SK-N-SH (cell line): ENCODE measurements around the gene IL36G. TPM values are rescaled to one million over a fixed set of nuclear protein-coding genes. Genes with fewer than 3 reads are reported as not detected.

Source experiments
- CTCF ChIA-PET: fragments of 300-600, 350-600 bp; formaldehyde crosslinking; extraction: SDS; loops from one replicate; lab custom pipeline; 2021; lab: Yijun Ruan, JAX
- POLR2A ChIA-PET: fragments of 350-600 bp; sonication (Branson Sonifier 250); formaldehyde crosslinking; extraction: SDS; loops from one replicate; lab custom pipeline; 2020; ENCODE audit warnings: antibody characterized with exemption, inconsistent platforms; lab: Yijun Ruan, JAX
- DNase-seq: peaks from one replicate; pipeline ENCODE4 v3.0.0; 2012
- H2AFZ ChIP-seq: fragments of 200-600 bp; sonication (generic); 2 replicates; pipeline ENCODE4 v1.8.1; 2016; ENCODE audit warnings: antibody characterized with exemption, mild to moderate bottlenecking, low read depth
- H3F3A ChIP-seq: fragments of 200-600 bp; sonication (generic); replicated peaks from 2 replicates; pipeline ENCODE3; 2016; ENCODE audit warnings: antibody characterized with exemption, mild to moderate bottlenecking; ENCODE audit not compliant: insufficient read depth
- H3K27ac ChIP-seq, 2 experiments: fragments of 200-500 bp in 1 of 2; fragments of 200-600 bp in 1 of 2; sonication (Bioruptor generic) in 1 of 2; sonication (generic), shearing (Covaris generic) in 1 of 2; 2 replicates each; pipeline versions ENCODE4 v1.5.1 to v1.6.1; 2014 to 2016; ENCODE audit warnings: low read depth in 2 of 2, inconsistent platforms in 1 of 2, low read length in 1 of 2, mild to moderate bottlenecking in 1 of 2, mixed read lengths in 1 of 2
- H3K27me3 ChIP-seq: fragments of 200-600 bp; sonication (generic), shearing (Covaris generic); 2 replicates; pipeline ENCODE4 v1.6.1; 2016; ENCODE audit warnings: mixed run types; ENCODE audit not compliant: insufficient read depth
- H3K36me3 ChIP-seq, 2 experiments: fragments of 200-500 bp in 1 of 2; fragments of 200-600 bp in 1 of 2; sonication (Bioruptor generic) in 1 of 2; sonication (generic) in 1 of 2; replicated peaks in 1 of 2; 2 replicates each; pipeline versions ENCODE3 to v1.5.1; 2014 to 2016; ENCODE audit warnings: low read length in 1 of 2, mild to moderate bottlenecking in 1 of 2; ENCODE audit not compliant: insufficient read depth in 2 of 2, control insufficient read depth in 1 of 2
- H3K4me1 ChIP-seq, 2 experiments: fragments of 200-500 bp in 1 of 2; fragments of 200-600 bp in 1 of 2; sonication (Bioruptor generic) in 1 of 2; sonication (generic), shearing (Covaris generic) in 1 of 2; 2 replicates each; pipeline versions ENCODE4 v1.5.1 to v1.6.1; 2014 to 2016; ENCODE audit warnings: low read depth in 1 of 2, low read length in 1 of 2, mixed run types in 1 of 2; ENCODE audit not compliant: insufficient read depth in 2 of 2, control insufficient read depth in 1 of 2
- H3K4me2 ChIP-seq: fragments of 200-600 bp; sonication (generic), shearing (Covaris generic); 2 replicates; pipeline ENCODE4 v1.6.1; 2017; ENCODE audit warnings: mixed run types
- H3K4me3 ChIP-seq, 2 experiments: fragments of 200-500 bp in 1 of 2; fragments of 200-600 bp in 1 of 2; sonication (Bioruptor generic) in 1 of 2; sonication (generic), shearing (Covaris generic) in 1 of 2; 2 replicates each; pipeline versions ENCODE4 v1.5.1 to v1.8.1; 2014 to 2016; ENCODE audit warnings: low read depth in 2 of 2, inconsistent platforms in 1 of 2, low read length in 1 of 2, mild to moderate bottlenecking in 1 of 2, mixed read lengths in 1 of 2, moderate library complexity in 1 of 2
- H3K79me2 ChIP-seq: fragments of 200-600 bp; sonication (generic); 2 replicates; pipeline ENCODE4 v1.8.1; 2017; ENCODE audit warnings: mild to moderate bottlenecking; ENCODE audit not compliant: insufficient read depth
- H3K9ac ChIP-seq: fragments of 200-600 bp; sonication (generic); 2 replicates; pipeline ENCODE4 v1.6.1; 2017; ENCODE audit warnings: mixed run types
- H3K9me2 ChIP-seq: fragments of 200-600 bp; sonication (generic); 2 replicates; pipeline ENCODE4 v1.6.1; 2017; ENCODE audit warnings: mixed run types
- H3K9me3 ChIP-seq: fragments of 200-600 bp; sonication (generic); 2 replicates; pipeline ENCODE4 v1.6.1; 2017; ENCODE audit warnings: mixed run types, mild to moderate bottlenecking, moderate library complexity
- H4K20me1 ChIP-seq: fragments of 200-600 bp; sonication (generic); 2 replicates; pipeline ENCODE4 v1.6.1; 2017; ENCODE audit warnings: mild to moderate bottlenecking, mixed run types; ENCODE audit not compliant: insufficient read depth
- ELF1 ChIP-seq: IDR thresholded peaks from 2 replicates; pipeline ENCODE4 v1.4.0; 2012
- EZH2phosphoT487 ChIP-seq: fragments of 200-600 bp; sonication (generic); IDR thresholded peaks from 2 replicates; pipeline ENCODE4 v1.6.1; 2017; ENCODE audit warnings: low read depth, mixed run types, mild to moderate bottlenecking, antibody characterized with exemption, moderate library complexity, borderline replicate concordance
- FOXJ3 ChIP-seq: sonication (generic); formaldehyde crosslinking; IDR thresholded peaks from 2 replicates; pipeline ENCODE4 v1.5.1; 2020; ENCODE audit warnings: mild to moderate bottlenecking, missing genetic modification reagents
- FOXM1 ChIP-seq: IDR thresholded peaks from 2 replicates; pipeline ENCODE4 v1.4.0; 2012; ENCODE audit warnings: low read depth, mild to moderate bottlenecking
- GATA2 ChIP-seq: sonication (generic); formaldehyde crosslinking; IDR thresholded peaks from 2 replicates; pipeline ENCODE4 v1.5.0; 2020; ENCODE audit warnings: mild to moderate bottlenecking, missing genetic modification reagents
- IRF3 ChIP-seq: fragments of 150-350 bp; IDR thresholded peaks from 2 replicates; pipeline ENCODE4 v1.6.1; 2016; ENCODE audit warnings: mild to moderate bottlenecking, low read depth, low read length
- MAX ChIP-seq: IDR thresholded peaks from 2 replicates; pipeline ENCODE4 v1.4.0; 2012; ENCODE audit warnings: low read depth
- MEF2A ChIP-seq: IDR thresholded peaks from 2 replicates; pipeline ENCODE4 v1.4.0; 2012; ENCODE audit warnings: low read depth, borderline replicate concordance
- RAD21 ChIP-seq: IDR thresholded peaks from 2 replicates; pipeline ENCODE4 v1.6.1; 2012; ENCODE audit warnings: mild to moderate bottlenecking, low read length
- RCOR1 ChIP-seq: fragments of 150-350 bp; IDR thresholded peaks from 2 replicates; pipeline ENCODE4 v1.6.1; 2017; ENCODE audit warnings: antibody characterized with exemption, low read length
- RXRA ChIP-seq: IDR thresholded peaks from 2 replicates; pipeline ENCODE4 v1.4.0; 2012; ENCODE audit warnings: low read depth, mild to moderate bottlenecking, borderline replicate concordance
- SIN3A ChIP-seq: IDR thresholded peaks from 2 replicates; pipeline ENCODE4 v1.6.1; 2012; ENCODE audit warnings: low read depth, mild to moderate bottlenecking, low read length, moderate library complexity, borderline replicate concordance
- SMC3 ChIP-seq: IDR thresholded peaks from 2 replicates; pipeline ENCODE4 v1.6.1; 2012; ENCODE audit warnings: low read depth, low read length, improper control_type of control experiment
- TCF12 ChIP-seq: IDR thresholded peaks from 2 replicates; pipeline ENCODE4 v1.4.0; 2012
- TEAD4 ChIP-seq: IDR thresholded peaks from 2 replicates; pipeline ENCODE4 v1.4.0; 2012; ENCODE audit warnings: mild to moderate bottlenecking, borderline replicate concordance; ENCODE audit not compliant: insufficient read depth
- USF2 ChIP-seq: fragments of 150-350 bp; IDR thresholded peaks from 2 replicates; pipeline ENCODE4 v1.6.1; 2017; ENCODE audit warnings: antibody characterized with exemption, low read length, low read depth, borderline replicate concordance
- YY1 ChIP-seq: IDR thresholded peaks from 2 replicates; pipeline ENCODE4 v1.4.0; 2012; ENCODE audit warnings: low read depth, mild to moderate bottlenecking
- WGBS: methylation state at CpG from one replicate; pipeline ENCODE4 v1.1.6; 2017; ENCODE audit warnings: low lambda C conversion rate; 5-methylcytosine and 5-hydroxymethylcytosine counted together
- polyA plus RNA-seq, 3 experiments: library from polyadenylated mRNA; depleted of rRNA; stranded (reverse); fragments of >200 nt; gene quantifications; 2 replicates each; pipeline ENCODE4 v1.2.3, GENCODE V29; 2012
- TF ChIP-seq, protein P1 (sequence below): fragments of 200-600 bp; sonication (generic); IDR thresholded peaks from 2 replicates; pipeline ENCODE4 v1.6.1; 2017; ENCODE audit warnings: antibody characterized with exemption, mild to moderate bottlenecking, moderate library complexity
- TF ChIP-seq, protein P2 (sequence below): IDR thresholded peaks from 2 replicates; pipeline ENCODE4 v1.4.0; 2012; ENCODE audit warnings: low read depth, borderline replicate concordance

Gene IL36G
- polyA plus RNA-seq, 1 of the 3 experiments (the other 2 are of a cell fraction), result not detected

DNA sequence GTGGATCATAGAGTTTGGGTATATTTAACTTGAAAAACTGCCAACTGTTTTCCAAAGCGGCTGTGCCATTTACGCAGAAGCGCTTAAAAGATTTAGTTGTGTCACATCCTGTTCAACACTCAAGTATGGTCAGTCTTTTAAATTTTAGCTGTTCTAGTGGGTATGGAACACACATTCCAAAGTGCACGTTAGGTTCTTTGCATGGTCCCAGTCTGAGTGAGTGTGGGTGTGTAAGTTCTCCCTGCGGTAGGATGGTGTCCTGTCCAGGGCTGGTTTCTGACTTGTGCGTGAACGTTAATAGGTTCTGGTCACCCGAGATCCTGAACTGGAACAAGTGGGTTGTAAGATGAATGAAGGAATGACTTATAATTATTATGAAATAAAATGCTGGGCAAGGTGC, 28.4 kb upstream of the IL36G start:
- H3F3A ChIP-seq, result no peaks in the 10 kb centered on the region
- no peaks in the 10 kb centered on the region for H4K20me1 ChIP-seq
- ChIA-PET CTCF (interaction anchor here (1.0 to 4.5 kb wide), 2 partner anchors 8 to 10 kb away, joined by 3 to 23 read pairs; no protein-coding TSS in a partner anchor), POLR2A (no interaction called here)
- H3K27ac ChIP-seq, result no peak overlapping the region
- no peaks in the 10 kb centered on the region for H3K4me1 ChIP-seq
- no peak overlapping the region for H3K4me3 ChIP-seq
- H3K27me3 ChIP-seq, result peaks cover 20% of the 10 kb centered on the region; the same call in 1 of the 2 replicates
- no peak for DNase-seq
- WGBS, result 17% methylated on average over 8 of the region's 8 CpGs
- peaks cover 7% of the 10 kb centered on the region; the same call in 1 of the 2 replicates for H3K9me3 ChIP-seq
- no peak overlapping the region for H3K9ac ChIP-seq
- H3K36me3 ChIP-seq, result no peaks in the 10 kb centered on the region
- no peaks in the 10 kb centered on the region for H3K9me2 ChIP-seq
- TF ChIP-seq GATA2 (CRISPR knock-in tag) (no peak), ELF1 (no peak), FOXM1 (no peak), SIN3A (no peak), MEF2A (no peak), EZH2phosphoT487 (no peak), RAD21 (no peak), YY1 (no peak), IRF3 (no peak), TEAD4 (no peak), FOXJ3 (CRISPR knock-in tag) (no peak), MAX (no peak), RXRA (no peak), SMC3 (no peak), RCOR1 (no peak), TCF12 (no peak), USF2 (no peak)
- TF ChIP-seq, protein P1, sequence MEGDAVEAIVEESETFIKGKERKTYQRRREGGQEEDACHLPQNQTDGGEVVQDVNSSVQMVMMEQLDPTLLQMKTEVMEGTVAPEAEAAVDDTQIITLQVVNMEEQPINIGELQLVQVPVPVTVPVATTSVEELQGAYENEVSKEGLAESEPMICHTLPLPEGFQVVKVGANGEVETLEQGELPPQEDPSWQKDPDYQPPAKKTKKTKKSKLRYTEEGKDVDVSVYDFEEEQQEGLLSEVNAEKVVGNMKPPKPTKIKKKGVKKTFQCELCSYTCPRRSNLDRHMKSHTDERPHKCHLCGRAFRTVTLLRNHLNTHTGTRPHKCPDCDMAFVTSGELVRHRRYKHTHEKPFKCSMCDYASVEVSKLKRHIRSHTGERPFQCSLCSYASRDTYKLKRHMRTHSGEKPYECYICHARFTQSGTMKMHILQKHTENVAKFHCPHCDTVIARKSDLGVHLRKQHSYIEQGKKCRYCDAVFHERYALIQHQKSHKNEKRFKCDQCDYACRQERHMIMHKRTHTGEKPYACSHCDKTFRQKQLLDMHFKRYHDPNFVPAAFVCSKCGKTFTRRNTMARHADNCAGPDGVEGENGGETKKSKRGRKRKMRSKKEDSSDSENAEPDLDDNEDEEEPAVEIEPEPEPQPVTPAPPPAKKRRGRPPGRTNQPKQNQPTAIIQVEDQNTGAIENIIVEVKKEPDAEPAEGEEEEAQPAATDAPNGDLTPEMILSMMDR, result no peak
- TF ChIP-seq, protein P2, sequence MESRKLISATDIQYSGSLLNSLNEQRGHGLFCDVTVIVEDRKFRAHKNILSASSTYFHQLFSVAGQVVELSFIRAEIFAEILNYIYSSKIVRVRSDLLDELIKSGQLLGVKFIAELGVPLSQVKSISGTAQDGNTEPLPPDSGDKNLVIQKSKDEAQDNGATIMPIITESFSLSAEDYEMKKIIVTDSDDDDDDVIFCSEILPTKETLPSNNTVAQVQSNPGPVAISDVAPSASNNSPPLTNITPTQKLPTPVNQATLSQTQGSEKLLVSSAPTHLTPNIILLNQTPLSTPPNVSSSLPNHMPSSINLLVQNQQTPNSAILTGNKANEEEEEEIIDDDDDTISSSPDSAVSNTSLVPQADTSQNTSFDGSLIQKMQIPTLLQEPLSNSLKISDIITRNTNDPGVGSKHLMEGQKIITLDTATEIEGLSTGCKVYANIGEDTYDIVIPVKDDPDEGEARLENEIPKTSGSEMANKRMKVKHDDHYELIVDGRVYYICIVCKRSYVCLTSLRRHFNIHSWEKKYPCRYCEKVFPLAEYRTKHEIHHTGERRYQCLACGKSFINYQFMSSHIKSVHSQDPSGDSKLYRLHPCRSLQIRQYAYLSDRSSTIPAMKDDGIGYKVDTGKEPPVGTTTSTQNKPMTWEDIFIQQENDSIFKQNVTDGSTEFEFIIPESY, result no peak
- no peaks in the 10 kb centered on the region for H3K79me2 ChIP-seq
- no peak overlapping the region for H2AFZ ChIP-seq
- H3K4me2 ChIP-seq, result no peak overlapping the region
